NCI-H69 (cell line): ENCODE results near the gene TRIM44.
"Not testable (repeated sequence)": the region's sequence is repeated elsewhere in the genome, so short reads cannot be mapped to it uniquely, and the experiment has no call there.

Experiments
- DNase-seq: peaks from one replicate; lab custom pipeline; 2025; lab: John Stamatoyannopoulos, UW

TRIM44 gene

DNA sequence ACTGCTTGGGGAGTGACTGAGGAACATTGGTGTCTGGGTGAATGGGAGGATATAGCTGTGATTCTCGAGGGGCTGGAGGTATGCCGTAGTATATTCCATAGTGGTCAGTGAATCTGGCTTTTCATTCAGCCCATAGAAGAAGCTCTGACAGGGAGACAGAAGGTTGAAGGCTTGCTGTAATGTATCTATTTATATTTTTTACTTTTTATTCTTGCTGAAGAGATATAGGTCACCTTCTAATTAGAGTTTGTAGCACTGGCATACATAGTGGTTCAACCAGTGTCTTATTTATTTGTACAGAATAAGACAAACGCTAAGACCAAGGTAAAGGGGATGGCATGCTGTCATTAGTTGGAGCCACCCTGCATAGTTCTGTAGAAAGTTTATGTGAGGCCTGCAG lies 10.0 kb downstream of the TRIM44 start:
- DNase-seq, result no peak

DNA sequence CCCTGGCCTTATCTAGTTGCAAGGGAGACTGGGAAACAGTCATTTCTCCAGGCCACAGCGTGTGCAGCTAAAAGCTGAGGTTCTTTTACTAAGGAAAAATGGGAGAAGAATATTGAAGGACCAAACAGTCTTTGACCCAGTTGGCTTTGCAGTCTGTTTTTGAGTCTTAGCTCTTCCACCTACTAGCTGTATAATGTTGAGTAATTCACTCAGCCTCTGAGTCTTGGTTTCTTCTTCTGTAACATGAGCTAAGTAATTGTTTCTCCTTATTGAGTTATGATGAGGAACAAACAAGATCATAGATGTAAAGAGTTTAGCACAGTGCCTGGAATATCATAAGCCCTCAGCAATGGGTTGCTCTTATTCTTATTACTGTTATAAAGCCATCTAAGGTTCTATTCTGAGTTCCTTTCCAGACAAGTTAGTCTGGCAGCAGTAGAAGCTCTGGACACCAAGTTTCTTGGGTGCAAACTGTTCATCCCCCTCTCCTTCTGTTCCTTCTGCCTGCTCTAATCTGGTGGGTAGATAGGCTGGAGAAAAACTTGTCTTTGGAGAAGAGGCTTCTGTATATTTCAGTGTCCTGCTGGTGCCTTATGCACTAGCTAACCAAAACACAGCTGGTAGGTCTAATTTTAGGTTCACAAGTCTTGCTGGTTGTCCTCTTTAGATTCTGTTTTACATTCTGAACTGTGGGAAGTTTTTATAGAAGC lies 13.5 kb downstream of the TRIM44 start:
- DNase-seq, result peak; percentile 26

DNA sequence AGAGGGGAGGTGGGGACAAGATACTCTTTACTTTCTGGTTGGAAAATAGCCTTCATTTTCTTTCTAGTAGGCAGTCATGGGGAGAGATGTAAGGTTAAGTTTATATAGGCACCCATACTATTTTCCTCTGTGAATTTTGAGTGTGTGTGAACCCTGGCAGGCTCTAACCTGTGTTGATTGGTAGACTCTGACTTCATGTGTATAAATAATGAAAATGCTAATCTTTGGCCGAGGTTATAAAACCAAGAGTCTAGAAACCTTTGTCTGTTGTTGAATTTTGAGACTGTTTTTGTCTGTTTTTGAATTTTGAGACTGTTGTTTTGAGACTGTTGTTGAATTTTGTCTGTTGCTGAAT lies 14.0 kb downstream of the TRIM44 start:
- no peak for DNase-seq

DNA sequence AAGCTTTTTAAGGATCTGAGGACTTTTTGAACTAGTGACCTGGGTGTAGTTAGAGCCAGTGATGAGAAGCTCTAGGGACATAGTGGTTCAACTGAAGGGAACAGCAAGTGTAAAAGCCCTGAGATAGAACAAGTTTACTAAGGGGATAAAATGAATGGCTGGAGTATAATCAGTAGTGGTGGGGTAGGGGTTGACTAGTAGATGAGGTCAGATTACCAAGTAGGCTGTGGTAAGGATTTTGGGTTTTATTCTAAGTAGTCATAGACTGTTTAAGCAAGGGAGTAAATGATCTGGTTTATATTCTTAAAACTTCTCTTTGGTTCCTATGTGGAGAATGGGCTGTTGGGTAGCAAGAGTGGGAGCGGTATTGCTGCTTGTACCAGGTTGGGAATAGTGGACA lies 15.3 kb downstream of the TRIM44 start:
- DNase-seq, result no peak

DNA sequence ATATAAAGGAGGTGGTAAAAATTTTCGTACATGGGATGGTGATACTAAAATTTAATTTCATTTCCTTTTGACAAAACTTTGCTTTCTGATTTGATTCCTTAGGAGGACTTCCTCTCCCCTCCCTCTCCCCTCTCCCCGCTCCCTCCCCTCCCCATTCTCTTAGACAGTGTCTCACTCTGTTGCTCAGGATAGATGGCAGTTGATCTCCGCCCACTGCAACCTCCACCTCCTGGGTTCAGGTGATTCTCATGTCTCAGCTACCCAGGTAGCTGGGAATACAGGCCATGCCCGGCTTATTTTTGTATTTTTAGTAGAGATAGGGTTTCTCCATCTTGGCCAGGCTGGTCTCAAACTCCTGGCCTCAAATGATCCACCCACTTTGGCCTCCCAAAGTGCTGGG lies 15.9 kb downstream of the TRIM44 start:
- DNase-seq, result peak; percentile 31

DNA sequence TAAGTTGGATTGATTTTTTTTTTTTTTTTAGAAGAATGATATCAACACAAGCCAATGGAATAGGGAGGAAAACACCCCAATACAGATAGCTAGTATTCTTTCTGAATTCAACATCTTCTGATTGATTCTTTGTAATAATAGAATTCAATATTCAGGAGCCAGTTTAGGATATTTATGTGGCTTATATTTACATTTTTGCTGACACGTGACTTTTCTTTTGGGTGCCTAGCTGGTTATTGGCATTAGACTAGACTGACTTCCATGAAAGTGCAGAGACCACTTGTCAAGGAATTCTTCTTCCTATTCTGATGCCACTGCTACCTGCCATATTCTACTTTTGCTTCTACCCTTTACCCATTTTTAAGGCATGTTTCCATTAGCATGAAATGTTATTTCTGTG lies 16.4 kb downstream of the TRIM44 start:
- no peak for DNase-seq

DNA sequence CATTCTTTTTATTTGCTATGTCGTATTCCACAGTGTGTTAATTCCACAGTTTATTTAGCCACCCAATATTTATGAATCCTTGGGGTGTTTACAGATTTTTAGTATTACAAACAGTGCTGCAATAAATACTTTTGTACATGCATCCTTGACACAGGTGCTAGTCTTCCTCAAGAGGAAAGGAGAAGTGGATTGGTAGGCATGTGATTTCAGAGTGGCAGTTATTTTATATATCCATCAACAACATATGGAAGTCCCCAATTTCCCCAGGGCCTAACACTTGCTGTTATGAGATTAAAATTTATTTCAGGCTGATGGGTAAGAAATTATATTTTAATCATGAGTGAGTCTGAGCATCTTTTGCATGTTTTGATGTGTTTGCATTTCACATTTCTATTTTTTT lies 17.9 kb downstream of the TRIM44 start:
- no peak for DNase-seq

DNA sequence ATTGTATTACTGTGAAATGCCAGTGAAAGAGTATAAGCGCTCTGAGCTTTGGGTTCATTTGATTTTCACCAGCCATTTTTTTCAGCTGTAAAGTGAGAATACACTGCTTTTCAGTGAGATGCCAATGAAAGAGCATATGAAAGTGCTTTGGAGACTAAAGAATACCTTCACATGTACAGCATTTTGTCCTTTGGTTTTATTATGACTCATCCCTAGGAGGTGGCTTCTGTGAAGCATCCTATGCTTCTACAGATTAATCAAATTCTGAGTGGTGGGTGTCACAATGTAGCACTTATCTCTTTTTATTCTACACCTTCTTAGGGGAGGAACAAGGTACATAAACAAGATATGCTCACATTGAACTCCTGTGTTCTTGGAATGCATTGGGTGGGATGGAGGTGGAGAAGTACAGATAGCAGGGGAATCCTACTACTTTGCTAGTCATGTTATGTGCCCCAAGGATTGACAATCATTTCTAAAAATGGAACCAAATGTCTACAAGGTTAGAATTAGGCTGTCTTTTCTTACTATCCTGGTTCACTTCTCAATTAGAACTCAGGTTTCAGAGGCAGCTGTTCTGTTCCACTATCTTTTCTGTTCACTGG lies 18.7 kb downstream of the TRIM44 start:
- peak; percentile 41 for DNase-seq

DNA sequence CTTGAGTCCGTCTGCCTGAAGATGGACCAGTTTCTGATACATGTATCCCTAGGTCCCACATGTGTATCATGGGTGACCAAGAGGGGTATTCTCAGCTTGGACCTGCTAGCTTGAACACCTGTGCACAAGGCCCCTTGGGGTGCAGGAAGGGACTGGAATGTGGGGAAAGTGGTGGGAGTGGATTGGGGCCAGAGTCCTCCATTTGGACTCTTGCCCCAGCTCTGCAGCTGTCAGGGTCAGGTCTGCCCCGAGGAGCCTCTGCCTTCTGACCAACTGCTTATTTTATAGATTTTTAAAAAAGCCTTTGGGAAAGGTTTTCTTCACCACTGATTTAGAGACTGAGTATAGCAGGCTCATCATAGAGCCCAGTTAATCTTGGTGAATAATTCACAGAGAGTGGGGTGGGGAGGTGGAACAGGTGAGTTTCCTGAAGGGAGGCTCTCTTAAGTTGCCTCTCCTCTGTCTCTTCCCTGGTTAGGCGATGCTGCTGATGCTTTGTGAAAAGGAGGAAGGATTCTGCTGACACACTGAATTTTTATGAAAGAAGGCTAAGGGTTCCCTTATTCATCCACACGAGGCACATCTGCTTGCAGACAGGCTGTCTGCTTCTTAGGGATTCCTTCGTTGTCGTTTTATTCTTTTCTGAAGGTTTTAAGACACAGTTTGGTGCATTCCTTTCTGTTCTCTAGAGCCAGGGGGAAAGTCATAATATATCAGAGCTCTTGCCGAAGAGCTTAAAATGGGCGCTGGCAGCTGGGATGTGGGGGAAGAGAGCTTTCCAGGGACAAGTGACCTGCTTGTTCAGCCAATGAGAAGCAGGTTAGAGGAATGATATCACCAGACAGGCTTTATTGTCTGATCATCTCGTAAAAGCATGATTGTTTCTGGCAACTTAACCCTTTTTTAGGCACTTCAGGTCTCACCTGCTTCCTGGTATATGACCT lies 19.9 kb downstream of the TRIM44 start:
- DNase-seq, result peak; percentile 89

DNA sequence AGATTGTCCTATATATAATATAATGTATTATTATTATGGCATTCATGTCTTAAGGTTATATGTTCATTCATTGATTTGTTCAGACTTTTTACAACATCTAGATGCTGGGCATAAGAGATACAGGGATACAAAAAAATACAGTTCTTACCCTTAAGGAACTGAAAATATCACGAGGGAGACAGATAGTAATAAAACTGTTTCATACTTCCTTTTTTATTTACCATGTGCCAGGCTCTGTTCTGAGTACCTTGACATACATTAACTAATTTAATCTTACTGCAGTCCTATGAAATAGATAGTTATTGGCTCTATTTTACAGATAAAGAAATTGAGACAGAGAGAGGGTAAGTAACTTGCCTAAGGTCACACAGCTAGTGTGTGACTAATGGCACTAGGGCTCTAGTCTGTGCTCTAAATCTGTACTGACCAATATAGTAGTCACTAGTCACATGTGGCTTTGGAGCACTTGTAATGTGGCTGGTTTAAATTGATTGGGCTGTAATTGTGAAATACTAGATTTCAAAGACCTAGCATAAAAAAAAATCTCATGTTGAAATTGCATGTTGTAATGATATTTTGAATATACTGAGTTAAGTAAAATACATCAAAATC lies 21.3 kb downstream of the TRIM44 start:
- DNase-seq, result peak; percentile 29

DNA sequence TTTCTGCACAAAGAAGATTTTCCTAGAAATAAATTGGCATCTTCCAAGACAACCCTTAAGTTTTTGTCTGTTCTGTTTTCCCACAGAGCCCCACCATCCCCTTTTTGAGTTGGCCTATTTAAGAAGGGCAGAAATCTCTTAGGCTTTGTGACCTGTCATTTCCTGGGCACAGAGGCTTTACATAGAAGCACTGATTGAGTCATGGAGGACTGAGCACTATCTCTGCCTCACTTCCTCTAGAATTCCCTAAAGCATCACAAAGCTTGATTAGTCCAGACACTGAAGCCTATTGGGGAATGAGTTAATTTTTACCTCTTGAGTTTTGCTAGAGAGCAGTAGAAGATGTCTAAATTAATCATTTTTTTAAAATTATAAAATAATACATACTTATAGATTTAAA lies 25.4 kb downstream of the TRIM44 start:
- peak; percentile 53 for DNase-seq

DNA sequence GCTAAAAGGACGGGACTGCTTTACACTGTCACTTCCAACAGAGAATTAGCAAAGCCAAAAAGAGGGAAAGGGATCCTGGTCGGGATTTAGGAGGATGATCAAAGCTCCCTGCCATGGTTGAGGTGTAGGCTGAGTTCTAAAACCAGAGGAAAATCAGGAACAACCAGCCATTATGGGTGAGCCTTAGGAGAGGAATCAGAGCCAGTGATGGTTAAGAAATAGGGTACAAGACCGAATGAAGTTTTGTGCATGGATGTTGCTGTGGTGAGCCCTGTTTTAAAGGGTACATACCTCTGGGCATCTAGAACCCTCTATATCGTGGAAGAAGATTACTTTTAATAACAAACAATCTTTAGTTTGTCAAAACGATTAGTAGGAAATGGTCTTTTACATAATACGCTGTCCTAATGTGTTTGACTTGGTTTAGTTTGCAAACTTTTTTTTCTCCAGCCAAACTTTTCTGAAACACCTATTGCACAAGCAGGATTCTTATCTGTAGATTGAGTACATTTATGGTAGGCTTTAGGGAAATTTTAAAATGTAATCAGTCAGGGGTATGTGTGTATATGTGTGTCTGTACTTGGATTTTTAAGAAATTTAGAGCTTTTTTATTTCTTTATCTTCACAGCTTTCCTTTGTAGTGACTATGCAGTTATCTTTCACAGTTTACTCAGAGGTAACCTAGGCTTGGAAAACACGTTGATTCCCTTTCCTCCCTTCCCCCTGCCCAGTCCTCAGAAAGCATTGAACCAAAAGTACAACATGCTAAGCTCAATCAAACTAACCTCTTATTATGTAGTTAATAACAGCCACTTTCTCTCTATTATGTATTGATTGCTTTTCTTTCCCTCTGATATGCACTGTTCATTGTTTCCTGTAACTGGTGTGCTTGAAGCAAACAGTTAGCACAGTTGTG lies 26.8 kb downstream of the TRIM44 start:
- peak; percentile 73 for DNase-seq

DNA sequence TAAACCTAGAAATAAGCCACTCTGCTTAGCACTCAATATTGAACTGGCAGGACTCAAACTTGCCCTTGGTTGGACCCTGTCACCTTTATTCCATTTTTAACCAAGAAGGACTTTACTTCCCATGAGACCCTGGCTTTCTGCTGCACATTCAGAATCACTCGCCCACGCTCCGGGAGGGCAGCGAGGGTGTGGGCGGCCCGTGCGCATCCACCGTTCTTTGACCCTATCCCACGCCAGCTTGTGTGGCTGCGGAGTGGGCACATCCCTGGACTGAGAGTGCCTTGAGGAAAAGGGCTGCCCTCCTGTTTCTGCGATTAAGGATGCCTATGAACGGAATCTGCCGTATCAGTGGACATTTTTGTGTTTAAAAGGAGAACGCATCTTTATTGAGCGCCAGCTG lies 39.6 kb downstream of the TRIM44 start:
- DNase-seq, result no peak

DNA sequence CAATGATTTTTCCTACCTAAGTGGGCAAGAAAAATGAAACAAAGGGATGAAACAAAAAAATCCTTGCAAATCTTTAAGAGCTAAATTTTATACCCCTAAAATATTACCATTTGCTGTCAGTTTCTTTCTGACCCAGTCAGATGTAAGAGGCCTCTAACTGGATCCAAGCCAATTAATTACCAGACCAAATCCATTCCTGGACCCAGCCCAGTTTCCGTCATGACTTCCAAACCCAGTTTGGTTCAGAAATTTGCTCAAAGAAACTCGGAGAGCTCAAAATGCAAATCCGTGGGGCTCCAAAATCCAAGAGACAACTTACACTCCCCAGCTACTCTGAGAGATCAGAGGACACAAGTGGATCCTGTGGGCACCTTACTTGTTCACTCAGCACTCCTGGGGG lies 46.8 kb downstream of the TRIM44 start:
- peak; percentile 23 for DNase-seq

DNA sequence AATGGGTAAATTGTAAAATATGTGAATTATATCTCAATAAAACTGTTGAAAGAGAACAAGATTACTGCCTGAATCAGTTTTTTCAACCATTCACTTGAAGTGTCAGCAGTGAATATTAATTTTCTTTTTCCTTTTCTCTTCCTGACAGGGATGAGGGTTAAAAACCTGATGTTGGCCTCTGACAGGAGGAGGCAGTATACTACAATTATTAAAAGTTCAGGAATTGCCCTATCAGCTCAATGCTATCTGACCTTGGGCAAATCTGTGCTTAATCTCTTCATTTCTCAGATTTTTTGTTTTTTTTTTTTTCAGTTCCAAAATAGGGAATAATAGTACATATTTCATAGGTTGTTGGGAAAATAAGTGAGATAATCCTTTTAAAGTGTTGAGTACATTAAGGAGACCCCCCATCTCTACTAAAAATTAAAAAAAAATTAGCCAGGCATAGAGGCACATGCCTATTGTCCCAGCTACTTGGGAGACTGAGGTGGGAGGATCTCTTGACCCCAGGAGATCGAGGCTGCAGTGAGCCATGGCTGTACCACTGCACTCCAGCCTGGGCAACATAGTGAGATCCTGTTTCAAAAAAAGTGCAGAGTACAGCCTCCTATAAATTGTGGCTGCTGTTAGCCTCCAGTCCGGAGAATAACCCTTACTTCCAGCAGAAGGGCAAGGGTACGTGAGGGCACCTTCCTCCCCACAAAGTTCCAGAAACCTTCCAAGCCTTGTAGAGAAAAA lies 48.8 kb downstream of the TRIM44 start:
- DNase-seq, result peak; percentile 41

DNA sequence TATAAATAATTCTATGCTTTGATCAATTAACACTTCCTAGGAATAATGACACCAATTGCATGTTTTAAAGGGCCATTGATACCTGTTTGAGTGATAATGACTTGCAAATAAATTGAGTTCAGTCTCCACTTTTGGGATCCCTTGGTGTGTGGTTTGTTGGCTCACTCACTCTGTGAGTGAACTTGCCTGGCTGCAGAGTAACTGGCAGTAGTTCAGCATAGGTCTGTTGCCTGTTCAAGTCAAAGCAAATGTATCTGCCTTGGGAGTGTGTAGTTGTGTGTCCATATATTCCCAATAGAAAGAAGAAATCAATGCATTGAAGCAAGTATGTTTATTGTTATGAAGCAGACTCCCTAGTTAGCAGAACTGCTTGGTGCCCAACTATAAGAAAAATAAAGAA lies 49.3 kb downstream of the TRIM44 start:
- peak; percentile 7 for DNase-seq

DNA sequence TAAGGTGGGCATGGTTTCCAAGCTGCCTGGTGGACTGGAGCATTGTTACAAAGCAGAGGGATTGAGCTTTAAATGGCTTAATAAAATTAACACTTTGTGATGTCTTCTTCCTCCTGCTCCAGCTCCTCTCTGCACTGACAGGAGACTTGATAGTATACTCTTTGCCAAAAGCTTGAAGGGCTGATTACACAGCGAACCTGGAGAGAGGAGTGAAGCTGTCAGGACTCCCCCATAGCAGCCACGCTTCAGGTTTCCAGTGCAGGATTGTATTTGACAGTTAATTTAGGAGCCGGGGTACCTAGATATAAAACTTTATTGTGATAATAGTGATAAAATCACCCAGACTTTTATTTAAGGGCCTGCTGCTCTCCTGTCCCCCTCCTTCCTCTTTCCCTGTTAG lies 50.0 kb downstream of the TRIM44 start:
- DNase-seq, result peak; percentile 15

DNA sequence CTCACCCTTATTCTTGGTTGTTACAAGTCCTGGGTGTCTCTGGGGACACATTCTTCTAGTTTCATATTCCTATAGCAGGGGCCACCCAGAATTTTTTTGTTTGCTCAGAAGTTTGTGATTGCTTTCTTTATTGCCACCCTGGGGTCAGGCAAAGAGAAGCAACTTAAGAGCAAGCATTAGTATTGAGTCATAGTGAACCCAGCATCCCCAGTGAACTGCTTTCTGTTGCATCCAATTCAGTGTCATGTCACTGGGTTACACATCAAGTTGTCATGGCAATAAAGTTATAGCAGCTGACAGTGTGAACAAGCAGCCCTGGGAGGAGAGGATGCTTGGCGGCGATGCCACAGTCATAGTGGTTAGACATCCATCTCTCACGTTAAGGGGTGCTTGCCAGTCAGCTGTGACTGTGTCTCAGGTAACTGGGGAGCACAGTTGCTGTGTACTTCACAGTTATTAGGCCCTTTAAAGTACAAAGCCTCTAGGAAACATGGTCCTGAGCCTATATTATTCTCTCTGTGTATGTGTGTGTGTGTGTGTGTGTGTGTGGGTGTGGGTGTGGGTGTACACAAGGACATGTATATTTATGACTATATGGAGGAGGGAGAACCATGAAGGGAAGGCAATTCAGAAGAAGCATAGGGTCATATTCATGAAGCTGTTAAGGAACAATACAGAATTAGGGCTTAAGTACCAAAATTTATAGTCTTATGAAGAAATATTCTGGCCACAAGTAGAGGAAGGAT lies 52.5 kb downstream of the TRIM44 start:
- DNase-seq, result peak; percentile 45

DNA sequence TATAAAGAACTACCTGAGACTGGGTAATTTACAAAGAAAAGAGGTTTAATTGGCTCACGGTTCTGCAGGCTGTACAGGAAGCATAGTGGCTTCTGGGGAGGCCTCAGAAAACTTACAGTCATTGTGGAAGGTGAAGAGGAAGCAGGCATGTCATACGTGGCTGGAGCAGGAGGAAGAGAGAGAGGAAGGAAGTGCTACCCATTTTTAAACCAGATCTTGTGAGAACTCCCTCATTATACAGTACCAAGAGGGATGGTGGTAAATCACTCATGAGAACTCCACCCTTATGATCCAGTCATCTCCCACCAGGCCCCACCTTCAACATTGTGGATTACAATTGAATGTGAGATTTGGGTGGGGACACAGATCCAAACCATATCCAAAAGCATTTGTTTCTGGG lies 53.1 kb downstream of the TRIM44 start:
- DNase-seq, result not testable (repeated sequence)

DNA sequence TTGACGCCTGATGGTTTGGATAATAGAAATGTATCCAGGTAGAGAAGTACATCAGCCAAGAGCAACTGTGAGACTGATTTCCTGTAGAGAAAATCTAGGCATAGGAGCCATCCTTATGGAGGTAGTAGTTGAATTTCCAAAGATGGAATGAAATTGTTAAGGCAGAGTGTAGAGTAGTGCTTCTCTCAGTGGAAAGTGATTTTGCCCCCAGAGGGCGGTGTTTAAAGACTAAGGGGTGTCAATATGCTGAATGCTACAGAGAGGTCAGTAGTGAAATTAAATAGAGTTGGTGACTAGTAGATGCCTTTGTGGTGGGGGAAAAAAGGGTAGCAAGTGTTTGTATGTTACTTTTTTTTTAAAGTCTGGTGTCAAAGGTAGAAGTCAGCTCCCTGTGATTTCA lies 54.5 kb downstream of the TRIM44 start:
- DNase-seq, result peak; percentile 58
